GM12878 (cell line): ENCODE data around the gene PAM. TPM values are rescaled to one million over a fixed set of nuclear protein-coding genes. Genes with fewer than 3 reads are reported as not detected.
A peak's percentile ranks its signal among the peaks of the same experiment; 100 is the strongest.

ENCODE experiments used
- ATAC-seq: fragments of 200-7000 bp; cut with Tn5 transposase; 3 replicates; pipeline ENCODE4 v1.9.1; 2020; ENCODE audit warnings: mild to moderate bottlenecking, moderate library complexity
- BruUV-seq: library from RNA; stranded (reverse); fragments of 400-500 nt; replicated peaks from 2 replicates; lab custom pipeline; 2021; lab: Mats Ljungman, UMichigan
- CTCF ChIA-PET: fragments of 300-600 bp; sonication (Branson Sonifier 250); formaldehyde crosslinking; extraction: SDS; loops from one replicate; lab custom pipeline; 2021; ENCODE audit warnings: inconsistent platforms; lab: Yijun Ruan, JAX
- POLR2A ChIA-PET: fragments of 350-600 bp; formaldehyde crosslinking; extraction: SDS; loops from one replicate; lab custom pipeline; 2021; ENCODE audit warnings: inconsistent platforms; lab: Charles Lee
- RAD21 ChIA-PET: fragments of 300-600 bp; sonication (Branson Sonifier 250); formaldehyde crosslinking; loops from one replicate; lab custom pipeline; 2023; ENCODE audit warnings: antibody characterized with exemption; ENCODE audit not compliant: unreplicated experiment; lab: Charles Lee
- SMC1A ChIA-PET: fragments of 300-600 bp; sonication (Branson Sonifier 250); formaldehyde crosslinking; loops from one replicate; lab custom pipeline; 2023; ENCODE audit not compliant: unreplicated experiment, uncharacterized antibody; lab: Charles Lee
- DNase-seq: peaks from one replicate; pipeline ENCODE4 v3.0.0-alpha.2; 2011; ENCODE audit warnings: low read depth, low spot score
- FAIRE-seq: peaks from 3 replicates; lab custom pipeline; 2011; peaks lifted over from hg19 to GRCh38; lab: Jason Lieb, UNC
- H2AFZ ChIP-seq: 2 replicates; pipeline ENCODE4 v1.6.0; 2011; ENCODE audit warnings: low read depth, low read length, control low read depth; ENCODE audit not compliant: control insufficient read depth
- H3K27ac ChIP-seq: 2 replicates; pipeline ENCODE4 v1.5.1; 2011; ENCODE audit warnings: control low read depth; ENCODE audit not compliant: control insufficient read depth, insufficient read depth
- H3K27me3 ChIP-seq, 2 experiments: replicated peaks in 1 of 2; 2 replicates each; pipeline versions ENCODE4 v1.6.0 to v1.6.1; 2011; ENCODE audit warnings: low read length in 1 of 2; ENCODE audit not compliant: control insufficient read depth in 2 of 2, insufficient read depth in 2 of 2
- H3K36me3 ChIP-seq, 2 experiments: 2 replicates each; pipeline ENCODE4 v1.5.1; 2011; ENCODE audit warnings: low read length in 1 of 2; ENCODE audit not compliant: control insufficient read depth in 2 of 2, insufficient read depth in 2 of 2
- H3K4me1 ChIP-seq: 2 replicates; pipeline ENCODE4 v1.6.1; 2011; ENCODE audit warnings: mild to moderate bottlenecking, low read length, moderate library complexity, mixed read lengths; ENCODE audit not compliant: control insufficient read depth, insufficient read depth
- H3K4me2 ChIP-seq: 2 replicates; pipeline ENCODE4 v1.6.0; 2011; ENCODE audit warnings: control low read depth; ENCODE audit not compliant: control insufficient read depth, insufficient read depth
- H3K4me3 ChIP-seq: fragments of 200-600 bp; sonication (generic); 2 replicates; pipeline ENCODE4 v1.5.1; 2016
- H3K79me2 ChIP-seq: 2 replicates; pipeline ENCODE4 v1.6.0; 2011; ENCODE audit warnings: low read length; ENCODE audit not compliant: control insufficient read depth, insufficient read depth
- H3K9ac ChIP-seq: 2 replicates; pipeline ENCODE4 v1.8.0; 2011; ENCODE audit warnings: low read length, control low read depth, mixed read lengths; ENCODE audit not compliant: control insufficient read depth, insufficient read depth
- H3K9me3 ChIP-seq: replicated peaks from 3 replicates; pipeline ENCODE4 v1.5.1; 2011; ENCODE audit warnings: mild to moderate bottlenecking, low read length; ENCODE audit not compliant: control insufficient read depth, insufficient read depth
- H4K20me1 ChIP-seq: 2 replicates; pipeline ENCODE4 v1.6.0; 2011; ENCODE audit not compliant: control insufficient read depth, insufficient read depth
- ETV6 ChIP-seq, 2 experiments: fragments of 450-650 bp in 1 of 2; IDR thresholded peaks in 1 of 2; conservative IDR thresholded peaks in 1 of 2; 2 replicates each; pipeline ENCODE4 v1.6.1; 2014; ENCODE audit warnings: antibody characterized with exemption in 1 of 2, borderline replicate concordance in 1 of 2, low read depth in 1 of 2, mild to moderate bottlenecking in 1 of 2, moderate library complexity in 1 of 2
- JUNB ChIP-seq: IDR thresholded peaks from 2 replicates; pipeline ENCODE4 v1.6.1; 2016; ENCODE audit warnings: antibody characterized with exemption, mild to moderate bottlenecking
- MEF2A ChIP-seq: IDR thresholded peaks from 2 replicates; pipeline ENCODE4 v1.6.1; 2011; ENCODE audit warnings: low read depth, mild to moderate bottlenecking, low read length, moderate library complexity; ENCODE audit not compliant: insufficient read depth
- MTA3 ChIP-seq: IDR thresholded peaks from 2 replicates; pipeline ENCODE4 v1.6.1; 2012; ENCODE audit warnings: low read length, inconsistent platforms, borderline replicate concordance
- STAT3 ChIP-seq: IDR thresholded peaks from 2 replicates; pipeline ENCODE4 v1.6.1; 2011; ENCODE audit warnings: low read depth, low read length, improper control_type of control experiment
- TAF1 ChIP-seq: IDR thresholded peaks from 2 replicates; pipeline ENCODE4 v1.6.1; 2011; ENCODE audit warnings: mild to moderate bottlenecking, low read depth, low read length, borderline replicate concordance
- ZNF217 ChIP-seq: fragments of 450-650 bp; IDR thresholded peaks from 2 replicates; pipeline ENCODE4 v1.6.1; 2017; ENCODE audit warnings: antibody characterized with exemption, mild to moderate bottlenecking
- WGBS: methylation state at CpG from one replicate; pipeline ENCODE4 v1.1.6; 2016; ENCODE audit warnings: low lambda C conversion rate; ENCODE audit not compliant: insufficient replicate concordance, insufficient coverage; ENCODE audit errors: missing lambda C conversion rate; 5-methylcytosine and 5-hydroxymethylcytosine counted together
- in situ Hi-C: fragments of 300-500 bp; cut with MboI; formaldehyde crosslinking; loops from 9 replicates; pipeline ENCODE4 v1.14.3; 2018; ENCODE audit warnings: mixed read lengths
- intact Hi-C: fragments of 100-400 bp; cut with micrococcal nuclease; formaldehyde crosslinking; loops from one replicate; pipeline ENCODE4 v1.14.2; 2022; ENCODE audit not compliant: unreplicated experiment
- polyA plus RNA-seq, 11 experiments: library from polyadenylated mRNA; depleted of rRNA in 4 of 11; unstranded in 6 of 11; stranded (reverse) in 5 of 11; fragments of >200 nt; fragmentation: Nextera tagmentation in 4 of 11; fragmentation: Illumina TruSeq in 1 of 11; extraction: Ambion mirVana in 4 of 11; extraction: Trizol in 1 of 11; gene quantifications; 1 replicate in 1 of 11; 2 replicates in 10 of 11; pipeline versions ENCODE4 v1.2.1 to v1.2.3, GENCODE V29; 2011 to 2016; ENCODE audit warnings: inconsistent platforms in 2 of 11, missing spikeins in 2 of 11, low read depth in 1 of 11
- total RNA-seq, 4 experiments: library from RNA; depleted of rRNA in 3 of 4; stranded (reverse); fragments of >200 nt in 3 of 4; fragmentation: Illumina TruSeq in 1 of 4; extraction: Trizol in 1 of 4; gene quantifications; 2 replicates each; pipeline versions ENCODE4 v1.2.1 to v1.2.3, GENCODE V29; 2013 to 2021
- TF ChIP-seq, protein P1 (sequence below): fragments of 450-650 bp; IDR thresholded peaks from 2 replicates; pipeline ENCODE4 v1.6.1; 2017; ENCODE audit warnings: mild to moderate bottlenecking, moderate library complexity

PAM gene
- total and polyA plus RNA-seq, 10 of the 15 experiments (the other 5 are each of a cell fraction or from before 2014, with no cell fraction given): 5.5 to 72.5 (median 15.4) TPM

DNA sequence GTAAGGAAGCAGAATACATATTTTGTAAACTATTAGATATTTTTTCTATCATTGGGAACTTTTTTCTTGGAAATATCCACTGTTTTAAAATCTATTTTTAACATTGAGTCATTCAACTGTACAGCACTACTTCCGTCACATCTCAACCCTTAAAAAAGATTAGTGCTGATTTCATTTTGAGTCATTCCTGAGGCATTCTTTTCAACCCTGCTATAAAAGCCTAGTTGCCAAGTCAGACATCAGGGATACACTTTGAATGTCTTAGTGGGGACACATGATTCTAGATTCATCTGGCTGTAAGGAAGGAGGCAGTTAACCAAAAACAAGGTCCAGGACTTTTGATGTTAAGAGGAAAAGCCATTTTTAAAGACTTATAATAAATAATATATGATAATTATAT lies 203.9 kb downstream of the PAM start:
- WGBS: 68% methylated on average over 1 of the region's 1 CpG
- ChIA-PET RAD21 (no interaction called here), POLR2A (no interaction called here)
- Histone ChIP-seq H3K27me3 (no peaks in the 10 kb centered on the region), H2AFZ (no peak overlapping the region), H3K9ac (no peak overlapping the region), H3K4me1 (no peaks in the 10 kb centered on the region), H3K36me3 (no peaks in the 10 kb centered on the region; a peak in 1 of 4 replicates)
- in situ Hi-C loops: no loop called here
- TF ChIP-seq MEF2A: 0 out of 2 replicates have a peak, but pooled peaks have one; percentile 46
- TF ChIP-seq MTA3: no peak
- TF ChIP-seq JUNB: peak; percentile 65
- TF ChIP-seq, all 136 proteins: peak for 2
- Histone ChIP-seq H4K20me1 (no peaks in the 10 kb centered on the region), H3K79me2 (no peaks in the 10 kb centered on the region), H3K4me2 (no peak overlapping the region), H3K27ac (no peak overlapping the region), H3K9me3 (no peaks in the 10 kb centered on the region), H3K4me3 (no peak overlapping the region)
- ATAC-seq (peak; percentile 38; the same call in 1 of the 3 replicates), FAIRE-seq (no peak), DNase-seq (no peak)
- intact Hi-C loops: no loop called here
- ChIA-PET SMC1A (interaction anchor here (1.6 kb wide), 1 partner anchor 21 kb away, joined by 3 read pairs; no protein-coding TSS in a partner anchor), CTCF (no interaction called here)
- BruUV-seq: no TSS peak

DNA sequence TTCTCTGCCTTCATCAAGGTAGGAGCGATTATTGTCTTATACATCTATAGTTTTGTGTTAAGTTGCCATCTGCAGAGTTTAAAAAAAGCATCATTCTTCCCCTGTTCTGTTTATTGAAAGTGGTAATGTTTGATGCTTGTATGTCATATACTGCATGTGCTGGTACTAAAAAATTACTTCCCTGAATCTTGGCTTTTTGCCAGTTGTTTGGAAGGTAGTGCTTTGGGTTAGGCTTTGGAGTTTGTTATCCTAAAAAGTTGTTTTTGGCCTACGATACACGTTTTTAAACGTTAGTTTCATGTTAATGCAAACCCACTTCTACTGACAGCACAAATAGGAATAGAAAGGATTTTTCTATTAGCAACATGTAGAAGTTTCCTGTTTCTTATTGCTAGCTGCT lies 206.6 kb downstream of the PAM start:
- 87% methylated on average over 4 of the region's 4 CpGs for WGBS
- Histone ChIP-seq H3K36me3 (no peaks in the 10 kb centered on the region; a peak in 1 of 4 replicates), H3K4me3 (no peak overlapping the region), H3K27ac (no peak overlapping the region), H2AFZ (no peak overlapping the region), H3K9ac (no peak overlapping the region), H3K27me3 (no peaks in the 10 kb centered on the region), H3K9me3 (no peaks in the 10 kb centered on the region), H3K4me2 (no peak overlapping the region), H3K4me1 (no peaks in the 10 kb centered on the region), H3K79me2 (no peaks in the 10 kb centered on the region), H4K20me1 (no peaks in the 10 kb centered on the region)
- ChIA-PET RAD21 (no interaction called here), CTCF (interaction anchor here (1.2 kb wide), 1 partner anchor 36 kb away, joined by 3 read pairs; no protein-coding TSS in a partner anchor), SMC1A (no interaction called here), POLR2A (no interaction called here)
- intact Hi-C loops: no loop called here
- no TSS peak for BruUV-seq
- TF ChIP-seq TAF1 (no peak), ETV6 (conservative IDR thresholded peaks at IDR 0.05 in 1 of 2, IDR thresholded peaks at IDR 0.05 in 1 of 2; ENCODE audit: borderline replicate concordance in 1 of 2, low read depth in 1 of 2) (no peak), MEF2A (no peak), STAT3 (no peak), ZNF217 (no peak)
- TF ChIP-seq, protein P1, sequence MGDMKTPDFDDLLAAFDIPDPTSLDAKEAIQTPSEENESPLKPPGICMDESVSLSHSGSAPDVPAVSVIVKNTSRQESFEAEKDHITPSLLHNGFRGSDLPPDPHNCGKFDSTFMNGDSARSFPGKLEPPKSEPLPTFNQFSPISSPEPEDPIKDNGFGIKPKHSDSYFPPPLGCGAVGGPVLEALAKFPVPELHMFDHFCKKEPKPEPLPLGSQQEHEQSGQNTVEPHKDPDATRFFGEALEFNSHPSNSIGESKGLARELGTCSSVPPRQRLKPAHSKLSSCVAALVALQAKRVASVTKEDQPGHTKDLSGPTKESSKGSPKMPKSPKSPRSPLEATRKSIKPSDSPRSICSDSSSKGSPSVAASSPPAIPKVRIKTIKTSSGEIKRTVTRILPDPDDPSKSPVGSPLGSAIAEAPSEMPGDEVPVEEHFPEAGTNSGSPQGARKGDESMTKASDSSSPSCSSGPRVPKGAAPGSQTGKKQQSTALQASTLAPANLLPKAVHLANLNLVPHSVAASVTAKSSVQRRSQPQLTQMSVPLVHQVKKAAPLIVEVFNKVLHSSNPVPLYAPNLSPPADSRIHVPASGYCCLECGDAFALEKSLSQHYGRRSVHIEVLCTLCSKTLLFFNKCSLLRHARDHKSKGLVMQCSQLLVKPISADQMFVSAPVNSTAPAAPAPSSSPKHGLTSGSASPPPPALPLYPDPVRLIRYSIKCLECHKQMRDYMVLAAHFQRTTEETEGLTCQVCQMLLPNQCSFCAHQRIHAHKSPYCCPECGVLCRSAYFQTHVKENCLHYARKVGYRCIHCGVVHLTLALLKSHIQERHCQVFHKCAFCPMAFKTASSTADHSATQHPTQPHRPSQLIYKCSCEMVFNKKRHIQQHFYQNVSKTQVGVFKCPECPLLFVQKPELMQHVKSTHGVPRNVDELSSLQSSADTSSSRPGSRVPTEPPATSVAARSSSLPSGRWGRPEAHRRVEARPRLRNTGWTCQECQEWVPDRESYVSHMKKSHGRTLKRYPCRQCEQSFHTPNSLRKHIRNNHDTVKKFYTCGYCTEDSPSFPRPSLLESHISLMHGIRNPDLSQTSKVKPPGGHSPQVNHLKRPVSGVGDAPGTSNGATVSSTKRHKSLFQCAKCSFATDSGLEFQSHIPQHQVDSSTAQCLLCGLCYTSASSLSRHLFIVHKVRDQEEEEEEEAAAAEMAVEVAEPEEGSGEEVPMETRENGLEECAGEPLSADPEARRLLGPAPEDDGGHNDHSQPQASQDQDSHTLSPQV: no peak
- ATAC-seq (no peak), DNase-seq (no peak), FAIRE-seq (no peak)
- in situ Hi-C loops: no loop called here
